HG03460 (cell line): Measurements from ENCODE around the gene P2RX5.

Experiments used
- ATAC-seq: cut with Tn5 transposase; IDR thresholded peaks from one replicate; pipeline ENCODE4 v1.9.1; 2021; ENCODE audit not compliant: unreplicated experiment

P2RX5 gene

DNA sequence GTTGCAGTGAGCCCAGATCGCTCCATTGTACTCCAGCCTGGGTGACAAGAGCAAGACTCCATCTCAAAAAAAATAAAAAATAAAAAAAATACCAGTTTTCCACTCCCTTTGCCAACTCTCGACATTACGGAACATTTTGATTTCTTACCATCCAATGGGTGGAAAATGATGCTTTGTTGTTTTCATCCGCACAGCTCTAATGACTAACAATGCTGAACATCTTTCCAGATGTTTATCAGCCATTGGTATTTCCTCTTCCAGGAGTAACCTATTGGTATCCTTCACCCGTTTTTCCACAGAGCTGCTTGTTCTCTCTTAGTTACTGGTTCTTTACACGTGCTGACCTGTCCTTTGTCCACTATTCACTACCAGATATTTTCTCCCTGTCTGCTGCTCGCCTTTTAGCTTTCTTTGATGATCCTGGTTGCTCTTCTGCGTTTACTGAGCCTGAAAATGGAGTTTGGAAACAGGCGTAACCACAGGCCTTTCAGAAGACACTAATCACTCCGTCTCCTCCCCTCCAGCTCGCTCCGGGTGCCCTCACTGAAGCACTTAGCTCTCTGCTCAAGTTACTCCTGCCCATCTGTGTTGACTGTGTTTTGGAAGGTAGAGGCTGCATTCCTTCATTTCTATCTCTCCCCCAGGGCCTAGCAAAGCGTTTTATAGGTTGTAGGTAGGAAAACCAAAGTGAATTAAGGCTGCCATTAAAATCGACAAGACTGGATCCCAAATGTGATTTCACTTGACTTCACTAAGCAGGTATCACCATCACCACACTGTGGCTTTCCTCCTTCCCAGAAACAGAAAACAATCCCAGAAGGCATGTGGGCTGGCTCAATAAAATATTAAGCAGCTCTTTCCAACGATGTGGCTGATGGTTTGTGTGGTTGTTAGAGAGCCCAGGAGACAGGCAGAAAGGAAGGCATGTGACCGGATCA is 68.9 kb downstream of the P2RX5 start:
- no peak for ATAC-seq
